IMR-90 (cell line): ENCODE measurements around the gene PCARE. TPM values are rescaled to one million over a fixed set of nuclear protein-coding genes. Genes with fewer than 3 reads are reported as not detected.

Experiments
- ATAC-seq: fragments of 200-7000 bp; cut with Tn5 transposase; 2 replicates; pipeline ENCODE4 v1.9.1; 2020; ENCODE audit warnings: low read depth, mild to moderate bottlenecking, moderate library complexity
- BruUV-seq: library from RNA; stranded (reverse); fragments of 400-500 nt; replicated peaks from 2 replicates; lab custom pipeline; 2021; lab: Mats Ljungman, UMichigan
- CTCF ChIA-PET: fragments of 300-600 bp; formaldehyde crosslinking; extraction: SDS; loops from one replicate; lab custom pipeline; 2021; ENCODE audit warnings: antibody characterized with exemption; lab: Yijun Ruan, JAX
- POLR2A ChIA-PET: fragments of 300-600 bp; sonication (Branson Sonifier 250); formaldehyde crosslinking; loops from one replicate; lab custom pipeline; 2022; ENCODE audit warnings: antibody characterized with exemption; ENCODE audit not compliant: unreplicated experiment; lab: Charles Lee
- DNase-seq: peaks from one replicate; pipeline ENCODE4 v3.0.0; 2013
- H2AFZ ChIP-seq: replicated peaks from 2 replicates; pipeline ENCODE3; 2013; ENCODE audit warnings: low read length, mild to moderate bottlenecking; ENCODE audit not compliant: poor library complexity
- H2AK5ac ChIP-seq: 2 replicates; pipeline ENCODE4 v1.6.1; 2013; ENCODE audit warnings: low read depth, low read length, inconsistent platforms
- H2AK9ac ChIP-seq: replicated peaks from 2 replicates; pipeline ENCODE3; 2013; ENCODE audit warnings: mild to moderate bottlenecking, low read depth, low read length, moderate library complexity; ENCODE audit not compliant: poor library complexity
- H2BK120ac ChIP-seq: 2 replicates; pipeline ENCODE4 v1.6.1; 2013; ENCODE audit warnings: low read depth, low read length, inconsistent platforms
- H2BK15ac ChIP-seq: 3 replicates; pipeline ENCODE4 v1.6.1; 2013; ENCODE audit warnings: low read depth, low read length, inconsistent platforms
- H2BK20ac ChIP-seq: 2 replicates; pipeline ENCODE4 v1.6.1; 2013; ENCODE audit warnings: low read depth, mild to moderate bottlenecking, inconsistent platforms, low read length, moderate library complexity
- H2BK5ac ChIP-seq: 2 replicates; pipeline ENCODE4 v1.6.1; 2013; ENCODE audit warnings: mild to moderate bottlenecking, low read depth, low read length, inconsistent platforms; ENCODE audit not compliant: poor library complexity, severe bottlenecking
- H3K14ac ChIP-seq: replicated peaks from 2 replicates; pipeline ENCODE4 v1.6.1; 2013; ENCODE audit warnings: low read depth, low read length, inconsistent platforms
- H3K18ac ChIP-seq: 2 replicates; pipeline ENCODE4 v1.6.1; 2013; ENCODE audit warnings: low read depth, low read length, control low read depth
- H3K23ac ChIP-seq: 2 replicates; pipeline ENCODE4 v1.6.1; 2013; ENCODE audit warnings: low read depth, low read length, inconsistent platforms
- H3K27ac ChIP-seq: 2 replicates; pipeline ENCODE4 v1.5.1; 2013; ENCODE audit warnings: mild to moderate bottlenecking, control low read depth, low read length; ENCODE audit not compliant: insufficient read depth
- H3K27me3 ChIP-seq: 2 replicates; pipeline ENCODE4 v1.6.1; 2013; ENCODE audit warnings: low read length; ENCODE audit not compliant: control insufficient read depth, insufficient read depth
- H3K36me3 ChIP-seq: 2 replicates; pipeline ENCODE4 v1.6.1; 2013; ENCODE audit warnings: low read length, mixed read lengths; ENCODE audit not compliant: control insufficient read depth, insufficient read depth
- H3K4ac ChIP-seq: 2 replicates; pipeline ENCODE4 v1.6.1; 2013; ENCODE audit warnings: low read depth, low read length, inconsistent platforms
- H3K4me1 ChIP-seq: 2 replicates; pipeline ENCODE4 v1.6.1; 2013; ENCODE audit warnings: low read length, mixed read lengths; ENCODE audit not compliant: control insufficient read depth, insufficient read depth
- H3K4me2 ChIP-seq: 2 replicates; pipeline ENCODE4 v1.6.1; 2013; ENCODE audit warnings: low read depth, mild to moderate bottlenecking, control low read depth, low read length, moderate library complexity
- H3K4me3 ChIP-seq: 2 replicates; pipeline ENCODE4 v1.5.1; 2013; ENCODE audit warnings: low read depth, mild to moderate bottlenecking, control low read depth, low read length, moderate library complexity; ENCODE audit not compliant: insufficient read depth
- H3K56ac ChIP-seq: 2 replicates; pipeline ENCODE4 v1.6.1; 2013; ENCODE audit warnings: low read length, inconsistent platforms; ENCODE audit not compliant: insufficient read depth; ENCODE audit errors: extremely low read depth
- H3K79me1 ChIP-seq, 2 experiments: 2 replicates each; pipeline ENCODE4 v1.6.1; 2013; ENCODE audit warnings: low read length in 2 of 2, inconsistent platforms in 1 of 2, low read depth in 1 of 2
- H3K9ac ChIP-seq: 2 replicates; pipeline ENCODE4 v1.6.1; 2013; ENCODE audit warnings: low read depth, low read length, control low read depth
- H3K9me1 ChIP-seq: 2 replicates; pipeline ENCODE4 v1.6.1; 2013; ENCODE audit warnings: low read length, inconsistent platforms; ENCODE audit not compliant: insufficient read depth
- H3K9me3 ChIP-seq: 2 replicates; pipeline ENCODE4 v1.6.1; 2013; ENCODE audit warnings: low read length; ENCODE audit not compliant: control insufficient read depth, insufficient read depth
- H4K20me1 ChIP-seq: 2 replicates; pipeline ENCODE4 v1.6.1; 2013; ENCODE audit warnings: low read length, inconsistent platforms; ENCODE audit not compliant: insufficient read depth
- H4K5ac ChIP-seq: 2 replicates; pipeline ENCODE4 v1.6.1; 2013; ENCODE audit warnings: mild to moderate bottlenecking, low read depth, low read length, control low read depth
- H4K8ac ChIP-seq, 2 experiments: 2 replicates each; pipeline ENCODE4 v1.6.1; 2013; ENCODE audit warnings: low read depth in 2 of 2, low read length in 2 of 2, control low read depth in 1 of 2, inconsistent platforms in 1 of 2
- H4K91ac ChIP-seq: 2 replicates; pipeline ENCODE4 v1.6.1; 2013; ENCODE audit warnings: low read depth, low read length, inconsistent platforms; ENCODE audit not compliant: insufficient read depth
- BHLHE40 ChIP-seq: fragments of 150-350 bp; IDR thresholded peaks from 2 replicates; pipeline ENCODE4 v1.6.1; 2016; ENCODE audit warnings: mild to moderate bottlenecking, low read depth, low read length
- CEBPB ChIP-seq: IDR thresholded peaks from 2 replicates; pipeline ENCODE4 v1.6.1; 2012; ENCODE audit warnings: low read depth, low read length, improper control_type of control experiment
- CHD1 ChIP-seq: IDR thresholded peaks from 2 replicates; pipeline ENCODE4 v1.6.1; 2012; ENCODE audit warnings: low read depth, low read length, improper control_type of control experiment
- ELK1 ChIP-seq: fragments of 150-350 bp; IDR thresholded peaks from 2 replicates; pipeline ENCODE4 v1.6.1; 2016; ENCODE audit warnings: low read depth, mild to moderate bottlenecking, low read length, moderate library complexity, borderline replicate concordance
- FOS ChIP-seq: fragments of 150-350 bp; IDR thresholded peaks from 2 replicates; pipeline ENCODE4 v1.6.1; 2016; ENCODE audit warnings: low read depth, low read length
- MAFK ChIP-seq: IDR thresholded peaks from 2 replicates; pipeline ENCODE4 v1.6.1; 2012; ENCODE audit warnings: low read depth, low read length, improper control_type of control experiment
- MAZ ChIP-seq: IDR thresholded peaks from 2 replicates; pipeline ENCODE4 v1.6.1; 2012; ENCODE audit warnings: low read depth, mild to moderate bottlenecking, low read length, improper control_type of control experiment, moderate library complexity, borderline replicate concordance
- MXI1 ChIP-seq: IDR thresholded peaks from 2 replicates; pipeline ENCODE4 v1.6.1; 2012; ENCODE audit warnings: low read depth, mild to moderate bottlenecking, low read length, moderate library complexity, borderline replicate concordance
- NFE2L2 ChIP-seq: fragments of 150-350 bp; IDR thresholded peaks from 2 replicates; pipeline ENCODE4 v1.6.1; 2016; ENCODE audit warnings: low read depth, mild to moderate bottlenecking, low read length
- POLR2A ChIP-seq: IDR thresholded peaks from 2 replicates; pipeline ENCODE4 v1.6.1; 2012; ENCODE audit warnings: mild to moderate bottlenecking, low read depth, low read length
- RAD21 ChIP-seq: IDR thresholded peaks from 2 replicates; pipeline ENCODE4 v1.6.1; 2012; ENCODE audit warnings: low read length, improper control_type of control experiment
- RCOR1 ChIP-seq: IDR thresholded peaks from 2 replicates; pipeline ENCODE4 v1.6.1; 2012; ENCODE audit warnings: mild to moderate bottlenecking, low read length, improper control_type of control experiment; ENCODE audit not compliant: insufficient replicate concordance
- SMC3 ChIP-seq: fragments of 150-350 bp; IDR thresholded peaks from 2 replicates; pipeline ENCODE4 v1.6.1; 2016; ENCODE audit warnings: low read depth, mild to moderate bottlenecking, antibody characterized with exemption, low read length, moderate library complexity
- USF2 ChIP-seq: fragments of 150-350 bp; IDR thresholded peaks from 2 replicates; pipeline ENCODE4 v1.6.1; 2017; ENCODE audit warnings: mild to moderate bottlenecking, antibody characterized with exemption, low read length, low read depth
- WGBS, 2 experiments: methylation state at CpG; one replicate each; pipeline versions ENCODE4 v1.1.5 to v1.1.7; 2013; ENCODE audit warnings: missing lambda C conversion rate in 2 of 2; ENCODE audit not compliant: insufficient read length in 1 of 2; ENCODE audit errors: extremely low coverage in 2 of 2; 5-methylcytosine and 5-hydroxymethylcytosine counted together
- dilution Hi-C: fragments of 300-500 bp; cut with HindIII; formaldehyde crosslinking; loops from one replicate; pipeline ENCODE4 v1.14.3; 2018; ENCODE audit warnings: low sequenced_read_pairs; ENCODE audit not compliant: unreplicated experiment
- in situ Hi-C: fragments of 300-500 bp; cut with MboI; formaldehyde crosslinking; loops from 3 replicates; pipeline ENCODE4 v1.14.3; 2019; ENCODE audit warnings: low sequenced_read_pairs, inconsistent platforms, mixed read lengths
- intact Hi-C: fragments of 100-400 bp; cut with micrococcal nuclease; formaldehyde crosslinking; loops from 2 replicates; pipeline ENCODE4 v1.10.0; 2022
- polyA plus RNA-seq, 3 experiments: library from polyadenylated mRNA; depleted of rRNA; stranded (reverse); fragments of >200 nt; gene quantifications; 2 replicates each; pipeline ENCODE4 v1.2.3, GENCODE V29; 2012; ENCODE audit warnings: low replicate concordance in 1 of 3
- total RNA-seq: library from RNA; depleted of rRNA; stranded (reverse); fragments of >200 nt; gene quantifications from 2 replicates; pipeline ENCODE4 v1.2.3, GENCODE V29; 2012
- TF ChIP-seq, protein P1 (sequence below): conservative IDR thresholded peaks from 2 replicates; pipeline ENCODE4 v1.5.1; 2012; ENCODE audit warnings: mild to moderate bottlenecking, low read depth, low read length, improper control_type of control experiment

Gene PCARE
- total and polyA plus RNA-seq, 2 of the 4 experiments (the other 2 are of a cell fraction), result not detected

DNA sequence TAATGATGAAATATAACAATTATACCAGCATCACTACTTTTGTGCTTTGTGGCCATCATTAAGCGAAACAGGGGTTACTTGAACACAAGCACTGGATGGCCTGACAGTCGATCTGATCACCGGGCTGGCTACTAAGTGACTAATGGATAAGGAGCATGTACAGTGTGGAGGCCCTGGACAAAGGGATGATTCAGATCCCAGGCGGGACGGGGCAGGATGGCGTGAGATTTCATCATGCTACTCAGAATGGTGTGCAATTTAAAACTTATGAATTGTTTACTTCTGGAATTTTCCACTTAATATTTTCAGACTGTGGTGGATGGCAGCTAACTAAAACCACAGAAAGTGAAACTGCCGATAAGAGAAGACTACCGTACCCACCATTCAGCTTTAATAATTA lies 33.9 kb upstream of the PCARE start:
- Histone ChIP-seq H3K79me1 (no peaks in the 10 kb centered on the region), H3K4me2 (peak overlapping the region; percentile 36; the same call in 1 of the 2 replicates), H2BK5ac (peak overlapping the region; percentile 80), H3K27ac (peak overlapping the region; percentile 25; the same call in 1 of the 2 replicates), H3K9ac (no peak overlapping the region), H2BK120ac (peak overlapping the region; percentile 89), H4K20me1 (no peaks in the 10 kb centered on the region), H4K91ac (0 out of 2 replicates have a peak overlapping the region, but pooled peaks have one; percentile 76), H4K5ac (no peak overlapping the region; the same call in 1 of the 2 replicates), H3K4me1 (peaks cover 16% of the 10 kb centered on the region), H2BK20ac (peak overlapping the region; percentile 64; the same call in 1 of the 2 replicates), H3K27me3 (no peaks in the 10 kb centered on the region), H4K8ac (peak overlapping the region in 1 of 2 experiments; percentile 68; a peak in 2 of 4 replicates), H3K23ac (no peak overlapping the region), H3K4me3 (0 out of 2 replicates have a peak overlapping the region, but pooled peaks have one; percentile 3), H2AFZ (no peak overlapping the region), H3K18ac (no peak overlapping the region; the same call in 1 of the 2 replicates), H3K14ac (no peak overlapping the region), H3K9me3 (no peaks in the 10 kb centered on the region), H3K56ac (0 out of 2 replicates have a peak overlapping the region, but pooled peaks have one; percentile 39), H2AK5ac (no peak overlapping the region), H2BK15ac (no peak overlapping the region), H3K4ac (peak overlapping the region; percentile 69; the same call in 1 of the 2 replicates), H2AK9ac (no peak overlapping the region), H3K9me1 (no peaks in the 10 kb centered on the region; the same call in 1 of the 2 replicates), H3K36me3 (no peaks in the 10 kb centered on the region)
- dilution Hi-C loops (no loop called here), in situ Hi-C loops (no loop called here), intact Hi-C loops (loop anchor here (1.0 kb wide), 1 partner anchor 8 kb away; no protein-coding TSS in a partner anchor)
- ATAC-seq (peak; percentile 91), DNase-seq (peak; percentile 97)
- 80% methylated on average over 1 of the region's 8 CpGs; no CpG with 5 or more reads in 1 of the 2 experiments for WGBS, 2 experiments
- no TSS peak for BruUV-seq
- ChIA-PET CTCF (interaction anchor here (0.7 kb wide), 1 partner anchor 25 kb away, joined by 5 read pairs; no protein-coding TSS in a partner anchor), POLR2A (interaction anchor here (0.5 kb wide), 1 partner anchor 20 kb away, joined by 4 read pairs; no protein-coding TSS in a partner anchor)
- no peak for TF ChIP-seq NFE2L2
- TF ChIP-seq CHD1, result no peak
- TF ChIP-seq FOS, result 0 out of 2 replicates have a peak, but pooled peaks have one; percentile 60
- peak; percentile 59 for TF ChIP-seq BHLHE40
- TF ChIP-seq SMC3, result no peak
- no peak for TF ChIP-seq RAD21
- TF ChIP-seq MAFK, result no peak
- peak; percentile 94 for TF ChIP-seq CEBPB
- no peak for TF ChIP-seq RCOR1
- no peak for TF ChIP-seq MAZ
- TF ChIP-seq USF2, result no peak
- peak; percentile 39; the same call in 1 of the 2 replicates for TF ChIP-seq MXI1
- peak; percentile 54 for TF ChIP-seq POLR2A
- TF ChIP-seq, protein P1, sequence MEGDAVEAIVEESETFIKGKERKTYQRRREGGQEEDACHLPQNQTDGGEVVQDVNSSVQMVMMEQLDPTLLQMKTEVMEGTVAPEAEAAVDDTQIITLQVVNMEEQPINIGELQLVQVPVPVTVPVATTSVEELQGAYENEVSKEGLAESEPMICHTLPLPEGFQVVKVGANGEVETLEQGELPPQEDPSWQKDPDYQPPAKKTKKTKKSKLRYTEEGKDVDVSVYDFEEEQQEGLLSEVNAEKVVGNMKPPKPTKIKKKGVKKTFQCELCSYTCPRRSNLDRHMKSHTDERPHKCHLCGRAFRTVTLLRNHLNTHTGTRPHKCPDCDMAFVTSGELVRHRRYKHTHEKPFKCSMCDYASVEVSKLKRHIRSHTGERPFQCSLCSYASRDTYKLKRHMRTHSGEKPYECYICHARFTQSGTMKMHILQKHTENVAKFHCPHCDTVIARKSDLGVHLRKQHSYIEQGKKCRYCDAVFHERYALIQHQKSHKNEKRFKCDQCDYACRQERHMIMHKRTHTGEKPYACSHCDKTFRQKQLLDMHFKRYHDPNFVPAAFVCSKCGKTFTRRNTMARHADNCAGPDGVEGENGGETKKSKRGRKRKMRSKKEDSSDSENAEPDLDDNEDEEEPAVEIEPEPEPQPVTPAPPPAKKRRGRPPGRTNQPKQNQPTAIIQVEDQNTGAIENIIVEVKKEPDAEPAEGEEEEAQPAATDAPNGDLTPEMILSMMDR, result no peak
- no peak for TF ChIP-seq ELK1
